Mesenchymal stem cell (in vitro differentiated cells and primary cell): Measurements from ENCODE around the gene CT45A8.
"Not testable (repeated sequence)": the region's sequence is repeated elsewhere in the genome, so short reads cannot be mapped to it uniquely, and the experiment has no call there.

ENCODE experiments used
- DNase-seq: peaks from one replicate; pipeline ENCODE4 v3.0.0-alpha.2; 2013
- H2AFZ ChIP-seq: one replicate; pipeline ENCODE4 v1.6.1; 2013; ENCODE audit warnings: low read depth, mild to moderate bottlenecking, control low read depth, inconsistent platforms, low read length, moderate library complexity
- H2AK5ac ChIP-seq: 2 replicates; pipeline ENCODE4 v1.6.1; 2013; ENCODE audit warnings: low read length, moderate library complexity, mild to moderate bottlenecking, inconsistent platforms; ENCODE audit not compliant: severe bottlenecking
- H2BK120ac ChIP-seq: one replicate; pipeline ENCODE4 v1.6.1; 2013; ENCODE audit warnings: low read depth, mild to moderate bottlenecking, inconsistent platforms, low read length, moderate library complexity
- H2BK12ac ChIP-seq, 2 experiments: one replicate each; pipeline ENCODE4 v1.6.1; 2013; ENCODE audit warnings: inconsistent platforms in 2 of 2, low read length in 2 of 2, mild to moderate bottlenecking in 2 of 2, moderate library complexity in 2 of 2, control low read depth in 1 of 2
- H2BK15ac ChIP-seq: one replicate; pipeline ENCODE4 v1.6.1; 2013; ENCODE audit warnings: mild to moderate bottlenecking, low read depth, inconsistent platforms; ENCODE audit not compliant: poor library complexity, severe bottlenecking
- H2BK5ac ChIP-seq: 2 replicates; pipeline ENCODE4 v1.6.1; 2013; ENCODE audit warnings: low read depth, mild to moderate bottlenecking, low read length, control low read depth, inconsistent platforms; ENCODE audit not compliant: poor library complexity, severe bottlenecking
- H3K14ac ChIP-seq, 2 experiments: one replicate each; pipeline ENCODE4 v1.6.1; 2013; ENCODE audit warnings: inconsistent platforms in 2 of 2, low read length in 2 of 2, control low read depth in 1 of 2, mild to moderate bottlenecking in 1 of 2, moderate library complexity in 1 of 2
- H3K18ac ChIP-seq, 2 experiments: one replicate each; pipeline ENCODE4 v1.6.1; 2013; ENCODE audit warnings: inconsistent platforms in 2 of 2, low read length in 2 of 2, control low read depth in 1 of 2, low read depth in 1 of 2, mild to moderate bottlenecking in 1 of 2
- H3K23ac ChIP-seq, 2 experiments: one replicate each; pipeline ENCODE4 v1.6.1; 2013; ENCODE audit warnings: inconsistent platforms in 2 of 2, low read length in 2 of 2, mild to moderate bottlenecking in 2 of 2, moderate library complexity in 2 of 2, control low read depth in 1 of 2
- H3K27ac ChIP-seq: 2 replicates; pipeline ENCODE4 v1.5.1; 2013; ENCODE audit warnings: mild to moderate bottlenecking, moderate library complexity, low read length, control low read depth, inconsistent platforms; ENCODE audit not compliant: poor library complexity, severe bottlenecking
- H3K27me3 ChIP-seq, 2 experiments: 2 replicates each; pipeline versions ENCODE4 v1.6.1 to v1.7.0; 2013; ENCODE audit warnings: low read length in 2 of 2, mild to moderate bottlenecking in 2 of 2, moderate library complexity in 2 of 2, control low read depth in 1 of 2, inconsistent platforms in 1 of 2; ENCODE audit not compliant: control insufficient read depth in 1 of 2, insufficient read depth in 1 of 2
- H3K36me3 ChIP-seq, 2 experiments: 2 replicates each; pipeline versions ENCODE4 v1.6.1 to v1.7.0; 2013; ENCODE audit warnings: low read length in 2 of 2, control low read depth in 1 of 2, inconsistent platforms in 1 of 2, low read depth in 1 of 2, mild to moderate bottlenecking in 1 of 2; ENCODE audit not compliant: insufficient read depth in 2 of 2, control insufficient read depth in 1 of 2
- H3K4ac ChIP-seq, 2 experiments: one replicate each; pipeline ENCODE4 v1.6.1; 2013; ENCODE audit warnings: inconsistent platforms in 2 of 2, low read length in 2 of 2, mild to moderate bottlenecking in 2 of 2, moderate library complexity in 2 of 2, control low read depth in 1 of 2, low read depth in 1 of 2
- H3K4me1 ChIP-seq: 2 replicates; pipeline ENCODE4 v1.6.1; 2013; ENCODE audit warnings: low read depth, low read length, control low read depth; ENCODE audit not compliant: control insufficient read depth, insufficient read depth
- H3K4me2 ChIP-seq: 2 replicates; pipeline ENCODE4 v1.6.1; 2013; ENCODE audit warnings: low read length, mild to moderate bottlenecking, inconsistent platforms; ENCODE audit not compliant: poor library complexity, severe bottlenecking
- H3K4me3 ChIP-seq, 2 experiments: 2 replicates each; pipeline versions ENCODE4 v1.5.1 to v1.7.0; 2013; ENCODE audit warnings: low read length in 2 of 2, mild to moderate bottlenecking in 2 of 2, control low read depth in 1 of 2, low read depth in 1 of 2; ENCODE audit not compliant: insufficient read depth in 1 of 2
- H3K79me1 ChIP-seq: replicated peaks from 2 replicates; pipeline ENCODE4 v1.6.1; 2013; ENCODE audit warnings: mild to moderate bottlenecking, control low read depth, low read length, inconsistent platforms; ENCODE audit not compliant: poor library complexity, severe bottlenecking
- H3K9ac ChIP-seq: 2 replicates; pipeline ENCODE4 v1.7.0; 2013; ENCODE audit warnings: mild to moderate bottlenecking, low read length, moderate library complexity
- H3K9me3 ChIP-seq: 2 replicates; pipeline ENCODE4 v1.7.0; 2013; ENCODE audit warnings: mild to moderate bottlenecking, low read length; ENCODE audit not compliant: control insufficient read depth
- H4K8ac ChIP-seq: one replicate; pipeline ENCODE4 v1.6.1; 2013; ENCODE audit warnings: inconsistent platforms, mild to moderate bottlenecking, low read length, moderate library complexity
- H4K91ac ChIP-seq: one replicate; pipeline ENCODE4 v1.6.1; 2013; ENCODE audit warnings: mild to moderate bottlenecking, low read length, inconsistent platforms
- WGBS: methylation state at CpG from one replicate; pipeline ENCODE4 v1.1.7; 2013; ENCODE audit warnings: mixed read lengths; 5-methylcytosine and 5-hydroxymethylcytosine counted together

Gene CT45A8

GRCh38 chrX:135837180-135837579 lies 17.2 kb downstream of the CT45A8 start, which contains the start of gene CT45A7:
Gene CT45A7, minus strand, starts transcription at chrX:135837280. Its CDS starts 3,747 bp downstream, at chrX:135833533.
- H3K18ac ChIP-seq, H3K79me1 ChIP-seq, DNase-seq, H2BK15ac ChIP-seq, H3K9me3 ChIP-seq, H3K9ac ChIP-seq, H2AFZ ChIP-seq, H2AK5ac ChIP-seq, H2BK12ac ChIP-seq, H3K23ac ChIP-seq, H3K27me3 ChIP-seq, H3K4me2 ChIP-seq, H3K36me3 ChIP-seq, H3K27ac ChIP-seq, H3K4ac ChIP-seq, H4K91ac ChIP-seq, H3K4me3 ChIP-seq, H2BK120ac ChIP-seq, H3K14ac ChIP-seq, H3K4me1 ChIP-seq, H2BK5ac ChIP-seq, H4K8ac ChIP-seq: not testable (repeated sequence)
- no CpG with 5 or more reads among the region's 17 CpGs for WGBS

GRCh38 chrX:135819912-135820311 lies 34.4 kb downstream of the CT45A8 start, which contains the start of gene CT45A2:
Gene CT45A2, minus strand, starts transcription at chrX:135820012. Its CDS starts 3,747 bp downstream, at chrX:135816265.
- not testable (repeated sequence) for H3K4me3 ChIP-seq, H3K9me3 ChIP-seq, H3K14ac ChIP-seq, H2AFZ ChIP-seq, H4K91ac ChIP-seq, H3K27me3 ChIP-seq, H2BK12ac ChIP-seq, H3K36me3 ChIP-seq, DNase-seq, H3K4me2 ChIP-seq, H3K4ac ChIP-seq, H3K18ac ChIP-seq, H3K4me1 ChIP-seq, H3K79me1 ChIP-seq, H3K23ac ChIP-seq, H2AK5ac ChIP-seq, H2BK120ac ChIP-seq, H3K27ac ChIP-seq, H4K8ac ChIP-seq, H2BK15ac ChIP-seq, H3K9ac ChIP-seq, H2BK5ac ChIP-seq
- WGBS, result no CpG with 5 or more reads among the region's 17 CpGs

- not testable (repeated sequence) for H2BK15ac ChIP-seq
Observed at GRCh38 chrX:135802687-135803086, 51.7 kb downstream of the CT45A8 start, which contains the start of gene CT45A6. Gene CT45A6, minus strand, starts transcription at chrX:135802787. Its CDS starts 3,794 bp downstream, at chrX:135798993.

More at GRCh38 chrX:135802687-135803086, 51.7 kb downstream of the CT45A8 start, which contains the start of gene CT45A6:
- not testable (repeated sequence) for H3K27me3 ChIP-seq, H2BK5ac ChIP-seq, H3K9me3 ChIP-seq, H3K27ac ChIP-seq, H3K36me3 ChIP-seq, H2AK5ac ChIP-seq, H3K9ac ChIP-seq, DNase-seq, H3K23ac ChIP-seq, H4K8ac ChIP-seq, H3K79me1 ChIP-seq, H3K4ac ChIP-seq, H2BK12ac ChIP-seq, H2BK120ac ChIP-seq, H3K4me2 ChIP-seq, H3K14ac ChIP-seq, H3K4me1 ChIP-seq, H4K91ac ChIP-seq, H3K4me3 ChIP-seq, H3K18ac ChIP-seq, H2AFZ ChIP-seq
- WGBS, result no CpG with 5 or more reads among the region's 16 CpGs
